RCC 7860 (cell line): Measurements from ENCODE around the gene BEST3.
A peak's percentile ranks its signal among the peaks of the same experiment; 100 is the strongest.
"Not testable (repeated sequence)": the region's sequence is repeated elsewhere in the genome, so short reads cannot be mapped to it uniquely, and the experiment has no call there.

Experiments
- DNase-seq: peaks from one replicate; pipeline ENCODE4 v3.0.0-alpha.2; 2015; ENCODE audit warnings: low spot score
- FAIRE-seq: peaks from 2 replicates; lab custom pipeline; 2012; peaks lifted over from hg19 to GRCh38; lab: Jason Lieb, UNC

The BEST3 gene

DNA sequence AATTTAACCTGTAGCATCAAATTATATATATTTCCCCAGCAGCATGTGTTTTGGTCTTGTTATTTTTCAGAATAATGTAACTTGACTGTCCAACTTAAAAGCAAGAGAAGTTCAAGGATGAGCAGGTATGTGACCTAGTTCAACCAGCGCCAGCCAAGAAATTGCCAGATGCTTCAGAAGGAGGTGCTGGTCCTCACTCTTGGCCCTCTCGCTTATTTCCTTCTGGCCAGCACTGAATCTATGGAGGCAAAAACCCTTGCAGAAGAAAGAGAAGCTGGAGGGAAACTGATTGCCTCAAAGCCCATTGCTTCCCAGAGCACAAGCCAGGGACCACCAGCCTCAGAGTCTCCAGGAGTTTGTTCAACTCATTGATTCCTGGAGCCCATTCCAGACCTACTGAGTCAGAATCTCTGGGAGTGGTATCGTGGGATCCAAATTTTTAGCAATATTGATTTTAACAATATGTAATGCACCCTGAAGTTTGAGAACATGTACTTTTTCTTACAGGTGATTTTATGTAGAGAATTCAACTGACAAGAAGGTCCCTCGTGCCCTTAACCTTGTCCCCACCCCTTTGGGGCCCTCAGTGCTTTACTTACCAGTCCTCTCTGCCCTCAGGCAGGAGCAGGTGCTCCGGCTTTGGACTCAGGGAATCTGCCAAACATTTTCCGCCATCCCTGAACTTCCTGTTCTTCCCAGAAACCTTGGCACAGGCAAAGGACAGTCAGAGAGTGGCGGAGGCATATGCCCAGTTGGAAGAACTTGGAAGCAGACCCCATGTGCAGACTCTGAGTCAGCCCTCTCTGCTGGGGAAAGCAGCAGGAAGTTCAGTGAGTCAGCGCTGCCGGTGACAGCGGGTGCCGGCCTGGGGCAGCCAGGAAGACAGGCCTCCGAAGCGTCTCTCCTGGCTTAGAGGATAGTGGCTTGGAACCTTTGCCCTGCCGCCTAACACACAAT, 10.4 kb downstream of the BEST3 start:
- DNase-seq (peak; percentile 93), FAIRE-seq (peak; percentile 91)

DNA sequence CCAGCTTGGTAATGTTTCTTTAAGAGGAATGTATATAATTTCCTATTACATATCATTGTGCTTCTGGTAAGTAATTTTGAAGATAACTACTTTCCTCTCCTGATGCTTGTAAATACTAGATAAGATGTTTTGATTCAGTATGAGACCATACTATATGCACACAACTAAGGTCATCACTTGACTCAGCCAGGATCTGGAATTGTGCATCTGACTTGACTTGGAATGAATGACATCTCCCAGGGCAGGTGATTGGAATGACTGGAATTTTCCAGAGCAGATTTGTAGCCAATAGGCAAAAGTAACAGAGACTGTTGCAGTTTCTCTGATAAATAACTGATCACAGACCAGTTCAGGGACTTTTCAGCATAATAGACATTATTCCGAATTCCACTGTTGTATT, 11.1 kb downstream of the BEST3 start:
- FAIRE-seq (no peak), DNase-seq (peak; percentile 56)

GRCh38 chr12:69687390-69687789, 11.7 kb downstream of the BEST3 start:
- no peak for DNase-seq
- FAIRE-seq, result no peak

- FAIRE-seq, result no peak
Measured at GRCh38 chr12:69686731-69687130, 12.4 kb downstream of the BEST3 start.

DNA sequence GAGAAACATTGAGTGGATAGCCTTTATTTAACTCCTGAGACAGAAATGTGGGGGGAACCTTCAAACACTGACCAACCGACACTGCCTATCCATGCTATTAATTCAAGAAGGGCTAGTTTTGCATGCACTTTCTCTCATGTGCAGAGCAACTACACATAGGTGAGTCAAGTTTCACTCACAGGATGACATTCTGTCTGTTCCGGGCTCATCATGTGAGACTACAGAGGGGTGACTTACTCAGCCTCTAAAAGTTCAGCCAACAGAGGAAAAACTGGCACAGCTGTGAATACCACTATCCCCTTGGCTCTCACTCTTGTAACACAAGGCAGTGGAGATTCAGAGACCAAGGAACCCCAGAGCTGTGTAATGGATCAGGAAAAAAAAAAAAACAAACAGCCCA, 13.3 kb downstream of the BEST3 start:
- FAIRE-seq (no peak), DNase-seq (peak; percentile 44)

More at GRCh38 chr12:69686731-69687130, 12.4 kb downstream of the BEST3 start:
- no peak for DNase-seq

DNA sequence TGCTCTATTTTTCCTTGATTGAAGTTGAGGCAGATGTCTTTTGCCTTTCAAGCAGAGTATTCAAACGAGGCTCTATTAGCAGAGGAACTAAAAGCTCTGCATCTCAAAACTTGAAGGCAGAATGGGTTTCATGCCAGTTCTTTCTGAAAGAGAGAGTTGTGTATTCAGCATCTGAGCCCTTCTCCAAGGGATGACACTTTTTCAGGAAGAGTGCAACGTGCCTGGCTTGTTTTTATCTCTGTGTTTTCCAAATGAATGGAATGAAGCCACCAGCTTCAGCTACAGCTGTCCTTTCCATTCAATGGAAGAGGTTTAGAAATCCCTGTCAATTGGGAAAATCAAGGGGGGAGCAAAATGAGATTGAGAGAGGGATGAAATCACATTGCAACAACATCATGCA, 14.6 kb downstream of the BEST3 start:
- no peak for DNase-seq
- no peak for FAIRE-seq

- DNase-seq, result no peak
- no peak for FAIRE-seq
Measured at GRCh38 chr12:69682110-69682755, 16.9 kb downstream of the BEST3 start.

GRCh38 chr12:69679119-69679518, 20.0 kb downstream of the BEST3 start:
- no peak for FAIRE-seq
- no peak for DNase-seq

DNA sequence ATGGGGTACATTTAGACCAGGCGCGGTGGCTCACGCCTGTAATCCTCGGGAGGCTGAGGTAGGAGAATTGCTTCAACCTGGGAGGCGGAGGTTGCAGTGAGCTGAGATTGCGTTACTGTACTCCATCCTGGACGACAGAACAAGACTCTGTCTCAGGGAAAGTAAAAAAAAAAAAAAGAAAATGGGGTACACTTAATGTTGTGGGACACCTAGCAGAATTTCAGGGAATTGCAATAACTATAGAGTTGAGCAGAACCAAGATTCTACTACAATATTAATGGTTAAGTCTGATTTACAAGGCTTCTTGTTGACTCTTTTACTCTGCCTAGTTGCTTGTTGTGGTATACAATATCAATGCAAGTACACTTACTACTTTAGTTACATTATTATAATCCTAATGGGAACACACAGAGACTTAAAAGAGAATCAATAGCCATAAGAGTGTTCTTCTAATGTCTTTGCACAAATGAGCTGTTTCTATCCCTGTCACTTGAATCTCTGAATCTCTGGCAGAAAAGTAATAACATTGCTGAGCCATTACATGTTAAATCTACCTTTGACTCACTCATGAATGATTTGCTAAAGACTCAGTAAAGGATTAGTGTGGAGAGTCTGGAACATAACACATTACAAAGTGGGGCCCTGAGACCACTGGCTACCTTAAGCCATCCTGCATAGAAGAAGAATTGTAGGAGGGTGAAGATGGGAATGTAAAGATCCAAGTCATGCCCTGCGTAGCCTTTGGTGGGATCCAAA, 22.7 kb downstream of the BEST3 start:
- FAIRE-seq (peak; percentile 88), DNase-seq (peak; percentile 58)

DNA sequence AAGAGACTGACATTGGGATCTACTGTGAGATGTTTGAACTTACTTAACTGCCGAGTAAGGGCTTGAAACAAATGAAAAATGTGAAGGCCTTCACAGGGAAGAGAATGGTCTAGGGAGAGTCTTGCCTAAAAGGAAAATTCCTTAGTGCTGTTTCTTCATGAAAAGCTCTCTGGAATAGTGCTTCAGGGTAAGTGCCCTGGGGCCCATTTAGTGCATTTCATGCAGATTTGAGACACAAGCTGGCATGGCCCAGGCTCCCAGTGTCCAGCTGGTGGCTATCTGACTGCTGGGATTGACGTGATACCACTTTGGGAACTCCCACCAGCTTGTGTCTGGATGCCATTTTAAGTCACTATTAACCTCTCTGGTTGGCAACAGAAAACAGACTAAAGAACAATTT, 26.9 kb downstream of the BEST3 start:
- DNase-seq (no peak), FAIRE-seq (no peak)

- FAIRE-seq, result no peak
- no peak for DNase-seq
Measured at GRCh38 chr12:69671597-69671996, 27.5 kb downstream of the BEST3 start.

- FAIRE-seq, result no peak
- no peak for DNase-seq
Measured at GRCh38 chr12:69666798-69667197, 32.3 kb downstream of the BEST3 start.

DNA sequence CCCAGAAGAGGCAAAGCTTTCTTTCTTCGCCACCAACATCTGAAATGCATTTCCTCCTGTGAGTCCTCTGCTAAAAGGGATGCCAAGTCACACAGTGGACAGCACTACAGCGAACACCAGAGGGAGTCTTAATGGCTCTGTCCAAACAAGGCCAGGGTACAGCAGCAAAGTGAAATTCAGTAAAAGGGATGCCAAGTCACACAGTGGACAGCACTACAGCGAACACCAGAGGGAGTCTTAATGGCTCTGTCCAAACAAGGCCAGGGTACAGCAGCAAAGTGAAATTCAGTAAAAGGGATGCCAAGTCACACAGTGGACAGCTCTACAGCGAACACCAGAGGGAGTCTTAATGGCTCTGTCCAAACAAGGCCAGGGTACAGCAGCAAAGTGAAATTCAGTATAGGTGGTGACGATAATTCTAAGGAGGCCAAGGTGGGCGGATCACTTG, 34.1 kb downstream of the BEST3 start:
- FAIRE-seq, DNase-seq: not testable (repeated sequence)

DNA sequence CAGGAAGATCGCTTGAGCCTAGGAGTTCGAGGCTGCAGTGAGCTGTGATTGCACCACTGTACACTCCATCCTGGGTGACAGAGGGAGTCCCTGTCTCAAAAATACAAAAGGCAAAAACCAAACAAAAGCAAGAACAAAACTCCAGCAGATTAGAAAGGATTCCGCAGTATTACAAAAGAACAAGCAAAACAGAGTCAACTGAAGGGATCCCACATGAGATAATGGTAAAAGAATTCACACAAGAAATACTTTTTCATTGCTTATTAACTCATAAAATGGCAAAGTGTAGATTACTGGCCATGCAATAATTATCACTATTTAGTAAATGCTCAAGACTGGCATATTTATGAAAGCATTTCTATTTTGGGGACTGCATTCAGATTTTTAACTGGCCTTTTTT, 35.4 kb downstream of the BEST3 start:
- no peak for DNase-seq
- no peak for FAIRE-seq

DNA sequence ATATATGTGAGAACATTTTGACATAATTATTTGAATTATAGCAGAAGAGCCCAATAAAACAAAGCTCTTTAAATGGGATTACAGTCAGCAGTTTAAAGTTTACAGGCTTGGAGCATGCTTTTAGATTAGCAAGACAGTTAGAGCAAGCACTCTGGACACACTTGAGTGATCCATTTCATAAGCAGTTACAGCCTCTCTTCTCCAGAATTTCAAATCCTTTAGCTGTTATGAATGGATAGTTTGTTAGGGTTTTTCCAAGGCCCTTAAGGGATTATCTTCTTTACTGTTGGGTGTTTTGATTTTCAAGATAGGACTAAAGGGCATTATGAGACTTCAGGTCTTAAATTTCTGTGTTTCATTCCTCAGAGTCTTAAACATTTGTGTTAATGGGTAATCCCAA, 36.3 kb downstream of the BEST3 start:
- DNase-seq (peak; percentile 28), FAIRE-seq (peak; percentile 67)

DNA sequence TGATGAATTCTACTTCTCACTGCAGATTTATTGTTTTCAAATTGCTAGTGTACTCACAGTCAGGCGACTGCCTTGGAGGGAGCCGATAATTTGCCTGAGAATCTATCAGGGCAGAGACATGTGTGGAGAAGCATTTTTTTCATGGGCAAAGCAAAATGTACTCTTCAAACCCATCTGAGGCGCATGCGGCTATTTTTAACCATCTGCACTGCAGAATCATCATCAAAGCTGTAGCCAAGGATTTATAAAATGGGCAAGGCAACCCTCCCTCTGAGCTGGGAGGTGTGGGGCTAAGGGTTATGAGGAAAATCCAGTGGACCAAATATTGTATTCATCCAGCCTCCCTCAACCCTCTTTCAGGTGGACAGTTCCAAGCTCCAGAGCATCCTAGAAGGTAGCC, 37.7 kb downstream of the BEST3 start:
- DNase-seq (no peak), FAIRE-seq (no peak)

DNA sequence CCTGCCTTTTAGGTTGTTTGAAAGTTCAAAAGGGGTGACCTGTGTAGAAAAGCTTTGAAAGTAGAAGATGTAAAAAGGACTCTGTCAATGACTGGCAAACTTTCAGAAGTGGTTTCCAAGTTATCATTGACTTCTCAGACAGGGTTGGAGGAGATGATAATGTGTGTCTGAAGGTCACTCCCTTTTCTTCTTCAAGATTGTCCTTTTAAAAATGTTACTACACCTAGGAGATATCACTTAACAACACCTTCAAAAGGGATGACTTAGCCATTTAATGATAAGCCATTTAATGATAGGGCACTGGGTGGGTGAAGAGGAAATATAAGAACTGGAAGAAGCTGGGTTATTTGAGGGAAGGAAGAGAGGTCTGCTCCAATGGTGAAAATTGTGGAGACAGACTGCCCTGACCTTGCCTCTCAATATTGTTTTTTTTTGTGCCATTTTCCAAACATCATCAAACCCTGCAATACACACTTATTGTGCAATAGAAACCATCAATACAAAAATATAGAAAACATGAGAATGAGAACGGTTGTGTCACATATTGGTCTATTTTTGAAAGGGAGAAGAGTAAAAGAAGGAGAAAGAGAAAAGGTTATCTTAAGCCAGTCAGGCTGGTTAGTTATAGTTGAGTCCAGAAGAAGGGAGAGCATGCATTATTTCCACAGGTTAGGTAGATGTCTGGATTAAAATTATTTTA, 38.8 kb downstream of the BEST3 start:
- no peak for FAIRE-seq
- no peak for DNase-seq

DNA sequence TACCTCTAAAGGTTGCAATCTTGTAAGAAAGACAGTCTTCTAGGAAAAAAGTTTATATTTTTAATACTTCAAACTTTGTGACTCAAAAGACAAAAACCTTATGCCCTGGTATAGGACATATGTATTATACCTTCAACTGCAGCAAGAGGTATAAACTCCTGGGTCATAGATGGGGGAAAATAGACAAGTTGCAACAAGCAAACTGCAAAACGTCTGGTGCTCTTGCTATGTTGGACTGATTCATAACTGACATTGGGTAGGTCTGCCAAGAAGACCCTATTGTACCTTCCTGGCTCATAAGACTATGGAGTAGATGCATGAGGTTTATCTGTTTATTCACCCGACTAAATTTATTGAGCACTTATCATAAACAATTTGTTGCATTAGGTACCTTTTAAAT, 40.9 kb downstream of the BEST3 start:
- DNase-seq (no peak), FAIRE-seq (no peak)

GRCh38 chr12:69657376-69658137, 41.5 kb downstream of the BEST3 start:
- peak; percentile 53 for DNase-seq
- FAIRE-seq, result no peak
